Activated CD8-positive, alpha-beta T cell treated with anti-CD3 and anti-CD28 coated beads for 36 hours (primary cell): ENCODE results near the gene SORCS2. TPM values are rescaled to one million over a fixed set of nuclear protein-coding genes. Genes with fewer than 3 reads are reported as not detected.

ENCODE experiments used
- ATAC-seq: fragments of 200-7000 bp; cut with Tn5 transposase; one replicate; pipeline ENCODE4 v1.10.0; 2021; ENCODE audit warnings: mild to moderate bottlenecking, moderate library complexity
- CTCF ChIA-PET: fragments of 350-600 bp; sonication (Branson Sonifier 250); formaldehyde crosslinking; loops from one replicate; lab custom pipeline; 2021; ENCODE audit warnings: antibody characterized with exemption; lab: Charles Lee
- POLR2A ChIA-PET: fragments of 350-600 bp; sonication (Branson Sonifier 250); formaldehyde crosslinking; loops from one replicate; lab custom pipeline; 2021; ENCODE audit warnings: antibody characterized with exemption; lab: Charles Lee
- DNase-seq: peaks from one replicate; pipeline ENCODE4 v3.0.0-alpha.2; 2020
- H3K27ac Mint-ChIP-seq: one replicate; pipeline ENCODE4 v1.8.0; 2021; ENCODE audit warnings: mild to moderate bottlenecking, mixed read lengths
- H3K27me3 Mint-ChIP-seq: one replicate; pipeline ENCODE4 v1.8.0; 2021; ENCODE audit warnings: mixed read lengths
- H3K36me3 Mint-ChIP-seq: one replicate; pipeline ENCODE4 v1.8.0; 2021; ENCODE audit warnings: low read depth, mixed read lengths
- H3K4me1 Mint-ChIP-seq: one replicate; pipeline ENCODE4 v1.8.0; 2021; ENCODE audit warnings: low read depth, mixed read lengths
- H3K4me3 Mint-ChIP-seq: one replicate; pipeline ENCODE4 v1.8.0; 2021; ENCODE audit warnings: mild to moderate bottlenecking, moderate library complexity, mixed read lengths
- H3K9me3 Mint-ChIP-seq: one replicate; pipeline ENCODE4 v1.8.0; 2021; ENCODE audit warnings: mixed read lengths
- CTCF ChIP-seq: fragments of 200-600 bp; IDR thresholded peaks from one replicate; pipeline ENCODE4 v1.8.0; 2022; ENCODE audit warnings: antibody characterized with exemption, mild to moderate bottlenecking
- intact Hi-C: fragments of 100-400 bp; cut with micrococcal nuclease; formaldehyde crosslinking; loops from one replicate; pipeline ENCODE4 v1.10.0; 2022
- total RNA-seq, 2 experiments: library from RNA; stranded (reverse); gene quantifications; one replicate each; pipeline ENCODE4 v1.2.3, GENCODE V29; 2021

SORCS2 gene
- total RNA-seq, 2 experiments from 2014 or later = 0.05 TPM; not detected in 1

GRCh38 chr4:7499661-7500060, 307.3 kb downstream of the SORCS2 start:
- CTCF ChIA-PET = no interaction called here
- H3K9me3 Mint-ChIP-seq = no peaks in the 10 kb centered on the region
- H3K27ac Mint-ChIP-seq = no peak overlapping the region
- no peaks in the 10 kb centered on the region for H3K4me1 Mint-ChIP-seq
- ATAC-seq (no peak), DNase-seq (no peak)
- POLR2A ChIA-PET = no interaction called here
- TF ChIP-seq CTCF = no peak
- intact Hi-C loops = no loop called here
- H3K4me3 Mint-ChIP-seq = no peak overlapping the region
- no peaks in the 10 kb centered on the region for H3K36me3 Mint-ChIP-seq
- peaks cover 2% of the 10 kb centered on the region for H3K27me3 Mint-ChIP-seq

GRCh38 chr4:7500404-7500803, 308.1 kb downstream of the SORCS2 start:
- ATAC-seq (no peak), DNase-seq (no peak)
- Mint-ChIP-seq H3K4me3 (no peak overlapping the region), H3K9me3 (no peaks in the 10 kb centered on the region), H3K27me3 (peaks cover 3% of the 10 kb centered on the region), H3K36me3 (no peaks in the 10 kb centered on the region), H3K4me1 (no peaks in the 10 kb centered on the region), H3K27ac (no peak overlapping the region)
- TF ChIP-seq CTCF = no peak
- ChIA-PET CTCF (no interaction called here), POLR2A (no interaction called here)
- intact Hi-C loops = no loop called here

- intact Hi-C loops = no loop called here
- no peak overlapping the region for H3K27ac Mint-ChIP-seq
Measured at GRCh38 chr4:7501314-7501713, 309.0 kb downstream of the SORCS2 start.

GRCh38 chr4:7501873-7502272, 309.5 kb downstream of the SORCS2 start:
- Mint-ChIP-seq H3K4me1 (no peaks in the 10 kb centered on the region), H3K27me3 (peaks cover 5% of the 10 kb centered on the region), H3K4me3 (no peak overlapping the region), H3K9me3 (no peaks in the 10 kb centered on the region), H3K27ac (no peak overlapping the region), H3K36me3 (no peaks in the 10 kb centered on the region)
- intact Hi-C loops = no loop called here
- CTCF ChIA-PET = no interaction called here
- no peak for TF ChIP-seq CTCF
- DNase-seq = no peak
- no peak for ATAC-seq
- POLR2A ChIA-PET = no interaction called here

More at GRCh38 chr4:7501314-7501713, 309.0 kb downstream of the SORCS2 start:
- CTCF ChIA-PET = no interaction called here
- POLR2A ChIA-PET = no interaction called here
- H3K4me1 Mint-ChIP-seq = no peaks in the 10 kb centered on the region
- DNase-seq (no peak), ATAC-seq (no peak)
- TF ChIP-seq CTCF = no peak
- H3K4me3 Mint-ChIP-seq = no peak overlapping the region
- H3K9me3 Mint-ChIP-seq = no peaks in the 10 kb centered on the region
- peaks cover 3% of the 10 kb centered on the region for H3K27me3 Mint-ChIP-seq
- no peaks in the 10 kb centered on the region for H3K36me3 Mint-ChIP-seq

- ChIA-PET POLR2A (interaction anchor here (0.7 kb wide), 1 partner anchor 28 kb away, joined by 3 read pairs; no protein-coding TSS in a partner anchor), CTCF (no interaction called here)
- intact Hi-C loops = no loop called here
- no peak for TF ChIP-seq CTCF
- Mint-ChIP-seq H3K9me3 (no peaks in the 10 kb centered on the region), H3K27ac (no peak overlapping the region), H3K4me3 (no peak overlapping the region), H3K4me1 (no peaks in the 10 kb centered on the region), H3K27me3 (peaks cover 7% of the 10 kb centered on the region), H3K36me3 (no peaks in the 10 kb centered on the region)
- DNase-seq (no peak), ATAC-seq (no peak)
Measured at GRCh38 chr4:7503559-7504249, 311.4 kb downstream of the SORCS2 start.
